Measurements from ENCODE around the gene PLPP7. TPM values are rescaled to one million over a fixed set of nuclear protein-coding genes. Genes with fewer than 3 reads are reported as not detected.
"Not testable (repeated sequence)": the region's sequence is repeated elsewhere in the genome, so short reads cannot be mapped to it uniquely, and the experiment has no call there.

PLPP7 gene
- under 1 TPM; 0.42 to 0.65 TPM for total RNA-seq

DNA sequence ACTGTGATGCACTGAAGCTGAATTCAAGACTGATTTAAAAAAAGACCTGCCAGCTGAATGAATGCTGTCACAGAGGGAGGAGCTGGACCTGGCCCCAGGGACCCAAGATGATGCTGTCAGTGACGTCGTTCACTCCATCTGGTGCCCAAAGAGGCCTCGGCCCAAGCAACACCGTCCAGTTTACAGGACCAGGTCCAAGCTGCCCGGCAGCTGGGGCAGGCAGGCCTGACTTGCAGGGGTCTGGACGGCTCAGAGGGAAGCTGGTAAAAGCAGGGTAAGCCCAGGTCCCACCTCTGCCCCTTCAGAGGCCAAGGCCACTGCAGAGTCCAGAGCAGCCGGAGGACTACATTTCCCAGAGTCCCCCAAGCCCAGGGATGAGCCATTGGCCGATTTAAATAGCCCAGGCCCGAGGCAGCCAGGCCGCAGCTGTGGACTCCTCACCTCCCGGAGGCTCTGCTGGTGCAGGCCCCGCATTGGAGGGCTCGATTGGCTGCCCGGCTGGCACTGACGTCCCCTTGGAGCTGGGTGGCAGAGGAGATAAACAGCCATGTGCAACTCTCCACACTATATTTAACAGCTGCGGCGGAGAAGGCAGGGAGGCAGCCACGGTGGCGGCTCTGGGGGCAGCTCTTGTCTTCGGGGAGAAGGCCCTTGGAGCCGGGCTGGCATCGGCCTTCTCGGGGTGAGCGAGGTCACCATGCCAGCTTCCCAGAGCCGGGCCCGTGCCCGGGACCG, at the start of gene PLPP7:
Gene PLPP7 (plus strand): TSS at position 423 of the 735 bp plus-strand sequence. CDS start 275 bp downstream, at position 698.
- Mint-ChIP-seq H3K4me3 (no peak within 1 kb of the TSS), H3K36me3 (no peaks in the 10 kb centered on the region), H3K27me3 (peaks cover 3% of the 10 kb centered on the region), H3K27ac (no peak within 1 kb of the TSS), H3K9me3 (no peaks in the 10 kb centered on the region), H3K4me1 (peaks cover 2% of the 10 kb centered on the region)
- ATAC-seq (ENCODE audit: low read depth) (peak; percentile 27), DNase-seq (no peak)
- POLR2A ChIA-PET, result interaction anchor here (0.6 to 1.8 kb wide), 3 partner anchors 11 to 580 kb away, joined by 3 to 6 read pairs (median 4); no protein-coding TSS in a partner anchor

DNA sequence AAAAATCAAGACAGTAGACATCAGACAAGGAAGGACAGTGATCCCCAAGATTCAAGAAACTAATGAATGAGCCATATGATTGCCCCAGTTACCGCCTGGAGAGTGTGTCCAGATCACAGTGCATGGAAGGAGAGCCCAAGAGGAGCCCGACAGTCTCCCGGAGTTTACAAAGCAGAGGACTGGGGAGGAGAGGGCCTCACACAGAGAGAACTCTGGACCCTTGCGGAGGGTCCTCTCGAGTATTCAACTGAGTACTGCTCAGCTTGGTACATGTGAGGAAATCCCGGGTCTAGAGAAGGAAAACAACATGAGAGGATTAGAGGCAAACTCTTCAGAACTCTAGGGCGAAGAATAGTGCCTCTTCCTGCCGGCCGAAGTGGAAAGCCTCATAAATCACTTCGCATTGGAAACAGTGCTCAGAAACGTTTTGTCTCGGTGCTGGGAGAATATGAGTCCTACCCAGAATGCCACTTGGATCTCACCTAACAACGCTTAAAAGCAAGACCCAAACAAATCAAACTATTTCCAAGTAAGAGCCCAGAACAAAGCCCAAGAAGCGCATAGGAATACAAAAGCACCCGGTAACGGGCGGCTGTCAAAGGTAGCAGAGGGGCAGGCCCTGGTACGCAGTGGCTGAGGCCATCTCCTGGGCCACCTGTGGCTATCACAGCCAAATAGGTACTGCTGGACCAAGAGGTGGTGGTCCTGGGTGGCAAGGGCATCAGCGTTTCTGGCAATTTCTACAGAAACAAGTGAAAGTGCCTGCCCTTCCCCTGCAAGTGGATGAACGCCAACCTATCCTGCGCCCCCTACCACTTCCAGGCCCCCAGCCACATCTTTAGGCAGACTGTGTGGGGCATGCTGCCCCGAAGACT, 49.2 kb upstream of the PLPP7 start:
- ATAC-seq (ENCODE audit: low read depth), result no peak
- Mint-ChIP-seq H3K27me3 (no peaks in the 10 kb centered on the region), H3K36me3 (peaks cover 8% of the 10 kb centered on the region), H3K4me1 (peaks cover 33% of the 10 kb centered on the region), H3K27ac (no peak overlapping the region), H3K4me3 (no peak overlapping the region), H3K9me3 (peaks cover 5% of the 10 kb centered on the region)
- POLR2A ChIA-PET, result interaction anchor here (4.5 to 6.1 kb wide), 3 partner anchors 11 to 31 kb away, joined by 62 to 110 read pairs (median 79); partner anchors contain the start of gene FAM78A
- DNase-seq, result no peak

DNA sequence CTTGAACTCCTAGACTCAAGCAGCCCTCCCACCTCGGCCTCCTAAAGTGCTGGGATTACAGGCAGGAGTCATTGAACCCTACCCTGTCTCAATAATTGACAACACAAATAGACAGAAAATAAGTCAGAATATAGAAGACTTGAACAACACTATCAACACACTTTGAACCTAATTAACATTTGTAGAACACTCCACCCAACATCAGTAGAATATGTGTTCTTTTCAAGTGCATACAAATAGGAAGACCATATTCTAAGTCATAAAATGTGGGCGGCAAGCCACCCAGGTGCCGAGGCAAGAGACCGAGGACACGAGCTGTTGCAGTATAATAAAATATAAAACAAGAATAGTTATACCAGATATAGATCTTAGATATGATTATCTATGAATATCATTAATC, 45.2 kb upstream of the PLPP7 start:
- H3K27me3 Mint-ChIP-seq; H3K9me3 Mint-ChIP-seq; DNase-seq; POLR2A ChIA-PET; H3K4me3 Mint-ChIP-seq; ATAC-seq (ENCODE audit: low read depth); H3K27ac Mint-ChIP-seq: not testable (repeated sequence)
- peaks cover 11% of the 10 kb centered on the region for H3K36me3 Mint-ChIP-seq
- peaks cover 10% of the 10 kb centered on the region for H3K4me1 Mint-ChIP-seq

DNA sequence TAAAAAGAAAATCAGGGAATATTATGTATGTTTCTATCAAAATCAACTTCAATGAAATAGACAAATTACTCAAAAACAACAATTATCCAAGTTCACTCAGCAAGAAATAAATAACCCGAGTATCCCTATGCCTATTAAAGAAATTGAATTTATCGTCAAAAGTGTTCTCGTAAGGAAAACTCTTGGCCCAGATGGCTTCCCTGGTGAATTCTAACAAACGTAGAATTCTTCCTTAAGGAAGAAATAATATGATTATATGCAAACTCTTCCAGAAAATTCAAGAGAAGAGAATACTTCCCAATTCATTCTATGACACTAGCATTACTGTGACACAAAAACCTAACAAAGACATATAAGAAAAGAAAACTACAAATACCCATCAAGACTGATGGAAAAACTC, 42.9 kb upstream of the PLPP7 start:
- no peak overlapping the region for H3K4me3 Mint-ChIP-seq
- H3K27ac Mint-ChIP-seq, result no peak overlapping the region
- peaks cover 11% of the 10 kb centered on the region for H3K36me3 Mint-ChIP-seq
- POLR2A ChIA-PET, result interaction anchor here (0.6 to 1.6 kb wide), 2 partner anchors 10 to 61 kb away, joined by 5 to 6 read pairs; no protein-coding TSS in a partner anchor
- H3K4me1 Mint-ChIP-seq, result peaks cover 6% of the 10 kb centered on the region
- DNase-seq (no peak), ATAC-seq (ENCODE audit: low read depth) (no peak)
- H3K9me3 Mint-ChIP-seq, result peaks cover 5% of the 10 kb centered on the region
- H3K27me3 Mint-ChIP-seq, result peaks cover 2% of the 10 kb centered on the region

- Mint-ChIP-seq H3K36me3 (peaks cover 3% of the 10 kb centered on the region), H3K4me3 (peak overlapping the region; percentile 88), H3K27me3 (no peaks in the 10 kb centered on the region), H3K27ac (peak overlapping the region; percentile 99), H3K4me1 (peaks cover 32% of the 10 kb centered on the region), H3K9me3 (no peaks in the 10 kb centered on the region)
- ATAC-seq (ENCODE audit: low read depth) (no peak), DNase-seq (no peak)
- POLR2A ChIA-PET, result interaction anchor here (0.8 to 14.6 kb wide), 11 partner anchors 9 to 249 kb away, joined by 3 to 594 read pairs (median 5); partner anchors contain the start of genes FAM78A and PLPP7
Measured at GRCh38 chr9:131252120-131252519, 37.4 kb upstream of the PLPP7 start.

DNA sequence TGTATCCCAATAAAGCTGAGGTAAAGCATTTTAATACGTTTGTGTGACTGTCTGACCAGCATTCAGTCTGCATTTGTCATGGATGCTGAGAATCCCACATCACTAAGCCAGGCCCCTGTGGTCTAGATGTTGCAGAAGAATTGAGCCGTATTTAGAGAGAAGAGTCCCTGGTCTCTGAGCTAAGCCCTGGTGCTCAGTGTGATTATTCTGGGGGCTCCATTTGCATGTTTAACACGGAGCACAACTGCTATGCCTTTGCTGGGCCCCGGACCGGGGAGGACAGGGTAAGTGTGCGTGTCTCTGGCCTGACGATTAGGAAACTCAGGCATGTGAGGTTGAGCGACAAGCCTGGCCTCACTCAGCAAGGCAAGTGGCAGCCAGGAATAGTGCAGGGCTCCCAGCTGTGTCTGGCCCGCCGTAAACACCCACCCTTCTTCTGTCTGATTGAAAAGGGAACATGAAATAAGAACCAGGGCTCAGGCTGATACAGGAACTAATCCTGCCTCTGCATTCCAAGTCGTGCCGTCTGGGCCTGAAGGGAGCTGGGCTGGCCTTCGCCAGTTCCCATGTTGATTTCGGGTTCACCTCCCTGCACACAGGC, 35.5 kb upstream of the PLPP7 start:
- H3K9me3 Mint-ChIP-seq, result no peaks in the 10 kb centered on the region
- peak overlapping the region; percentile 16 for H3K4me3 Mint-ChIP-seq
- peaks cover 7% of the 10 kb centered on the region for H3K36me3 Mint-ChIP-seq
- POLR2A ChIA-PET, result interaction anchor here (0.9 to 14.6 kb wide), 4 partner anchors 8 to 24 kb away, joined by 4 to 594 read pairs (median 46); partner anchors contain the start of gene FAM78A
- no peak for ATAC-seq (ENCODE audit: low read depth)
- H3K27me3 Mint-ChIP-seq, result no peaks in the 10 kb centered on the region
- H3K4me1 Mint-ChIP-seq, result peaks cover 47% of the 10 kb centered on the region
- H3K27ac Mint-ChIP-seq, result peak overlapping the region; percentile 99
- DNase-seq, result no peak

DNA sequence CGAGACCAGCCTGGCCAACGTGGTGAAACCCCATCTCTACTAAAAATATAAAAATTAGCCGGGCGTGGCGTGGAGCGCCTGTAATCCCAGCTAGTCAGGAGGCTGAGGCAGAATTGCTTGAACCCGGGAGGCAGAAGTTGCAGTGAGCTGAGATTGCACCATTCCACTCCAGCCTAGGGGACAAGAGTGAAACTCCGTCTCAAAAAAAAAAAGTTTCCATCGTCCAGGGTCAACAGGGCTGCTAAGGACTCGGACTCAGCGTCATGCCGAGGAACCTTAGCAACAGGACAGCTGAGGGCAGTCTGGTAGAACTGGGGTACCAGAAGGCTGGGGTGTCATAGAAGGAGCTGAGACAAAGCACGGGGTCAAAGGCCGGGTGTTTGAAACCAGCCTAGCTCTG, 34.9 kb upstream of the PLPP7 start:
- peaks cover 47% of the 10 kb centered on the region for H3K4me1 Mint-ChIP-seq
- DNase-seq (no peak), ATAC-seq (ENCODE audit: low read depth) (no peak)
- POLR2A ChIA-PET, result interaction anchor here (1.9 to 14.6 kb wide), 3 partner anchors 15 to 144 kb away, joined by 6 to 594 read pairs (median 79); partner anchors contain the start of gene FAM78A
- H3K4me3 Mint-ChIP-seq, result peak overlapping the region; percentile 47
- peaks cover 7% of the 10 kb centered on the region for H3K36me3 Mint-ChIP-seq
- no peaks in the 10 kb centered on the region for H3K27me3 Mint-ChIP-seq
- H3K9me3 Mint-ChIP-seq, result no peaks in the 10 kb centered on the region
- H3K27ac Mint-ChIP-seq, result peak overlapping the region; percentile 99

DNA sequence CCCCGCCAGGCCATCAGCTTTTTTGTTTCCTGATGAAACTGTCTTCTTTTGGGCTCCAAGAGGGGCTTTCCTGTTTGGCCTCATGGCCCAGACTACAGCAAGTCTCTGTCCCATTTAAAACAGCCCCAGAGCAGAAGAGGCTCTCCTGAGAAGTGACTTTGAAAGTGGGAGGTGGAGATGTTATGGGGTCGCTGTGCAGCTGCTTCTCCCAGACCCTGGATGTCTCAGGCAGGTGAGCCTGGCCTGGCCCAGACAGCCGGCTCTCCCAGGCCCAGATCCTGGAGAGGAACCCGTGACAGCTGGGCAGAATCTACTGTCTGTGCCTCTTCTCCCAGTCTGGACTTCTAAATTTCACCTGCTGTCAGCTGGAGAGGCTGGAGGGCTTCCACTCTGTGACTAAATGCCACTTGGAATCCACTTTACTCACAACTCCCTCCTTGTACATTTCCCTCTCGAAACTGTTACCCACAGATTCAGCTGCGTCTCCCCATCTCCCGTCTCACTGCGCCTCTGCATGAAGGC, 33.8 kb upstream of the PLPP7 start:
- H3K27me3 Mint-ChIP-seq, result no peaks in the 10 kb centered on the region
- no peaks in the 10 kb centered on the region for H3K9me3 Mint-ChIP-seq
- H3K4me1 Mint-ChIP-seq, result peaks cover 47% of the 10 kb centered on the region
- POLR2A ChIA-PET, result interaction anchor here (0.6 to 14.6 kb wide), 15 partner anchors 9 to 530 kb away, joined by 3 to 594 read pairs (median 6); partner anchors contain the start of genes FAM78A and NUP214
- H3K36me3 Mint-ChIP-seq, result peaks cover 13% of the 10 kb centered on the region
- DNase-seq (no peak), ATAC-seq (ENCODE audit: low read depth) (no peak)
- peak overlapping the region; percentile 84 for H3K4me3 Mint-ChIP-seq
- H3K27ac Mint-ChIP-seq, result peak overlapping the region; percentile 99

DNA sequence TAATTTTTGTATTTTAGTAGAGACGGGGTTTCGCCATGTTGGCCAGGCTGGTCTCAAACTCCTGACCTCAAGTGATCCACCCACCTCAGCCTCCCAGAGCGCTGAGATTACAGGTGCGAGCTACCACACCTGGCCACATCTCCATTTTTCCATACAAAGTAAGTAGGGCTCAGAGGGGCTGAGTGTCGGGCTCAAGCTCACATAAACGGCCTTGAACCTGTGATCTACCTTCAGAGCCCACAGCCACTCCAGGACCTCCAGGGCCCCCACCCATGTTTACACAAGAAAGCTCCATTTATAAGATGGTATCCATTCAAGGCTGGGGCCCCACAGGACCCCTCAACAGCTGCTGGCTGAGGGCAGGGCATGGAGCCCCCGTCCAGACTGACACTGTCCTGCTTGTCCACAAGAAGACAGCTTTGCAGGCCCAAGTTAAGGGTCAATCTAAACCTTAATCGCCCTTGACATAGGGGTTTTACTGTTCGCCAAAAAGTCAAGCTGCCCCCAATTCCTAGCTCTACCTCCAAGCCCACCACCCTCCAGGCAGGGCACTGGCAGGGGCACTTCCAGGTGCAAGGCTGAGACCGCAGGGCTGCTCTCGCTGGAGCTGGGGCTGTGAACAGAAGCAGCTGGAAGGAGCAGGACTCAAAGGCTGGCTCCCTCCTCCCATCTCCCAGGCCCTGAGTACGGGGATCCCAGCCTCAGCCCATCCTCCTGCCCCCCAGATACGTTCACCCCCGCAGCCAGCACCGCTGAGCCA, 32.1 kb upstream of the PLPP7 start:
- Mint-ChIP-seq H3K4me1 (peaks cover 49% of the 10 kb centered on the region), H3K9me3 (no peaks in the 10 kb centered on the region), H3K36me3 (peaks cover 20% of the 10 kb centered on the region), H3K27ac (peak overlapping the region; percentile 99), H3K27me3 (no peaks in the 10 kb centered on the region), H3K4me3 (peak overlapping the region; percentile 56)
- POLR2A ChIA-PET, result interaction anchor here (0.5 to 14.6 kb wide), 9 partner anchors 13 to 1802 kb away, joined by 3 to 594 read pairs (median 8); partner anchors contain the start of genes FAM78A and NUP214
- ATAC-seq (ENCODE audit: low read depth), result no peak
- no peak for DNase-seq

- H3K27ac Mint-ChIP-seq, result peak overlapping the region; percentile 99
- peak overlapping the region; percentile 56 for H3K4me3 Mint-ChIP-seq
- POLR2A ChIA-PET, result interaction anchor here (3.1 to 14.6 kb wide), 3 partner anchors 12 to 20 kb away, joined by 43 to 594 read pairs (median 79); partner anchors contain the start of gene FAM78A
- DNase-seq (no peak), ATAC-seq (ENCODE audit: low read depth) (no peak)
- H3K4me1 Mint-ChIP-seq, result peaks cover 50% of the 10 kb centered on the region
- peaks cover 28% of the 10 kb centered on the region for H3K36me3 Mint-ChIP-seq
- no peaks in the 10 kb centered on the region for H3K9me3 Mint-ChIP-seq
- no peaks in the 10 kb centered on the region for H3K27me3 Mint-ChIP-seq
Measured at GRCh38 chr9:131258186-131258585, 31.3 kb upstream of the PLPP7 start.

DNA sequence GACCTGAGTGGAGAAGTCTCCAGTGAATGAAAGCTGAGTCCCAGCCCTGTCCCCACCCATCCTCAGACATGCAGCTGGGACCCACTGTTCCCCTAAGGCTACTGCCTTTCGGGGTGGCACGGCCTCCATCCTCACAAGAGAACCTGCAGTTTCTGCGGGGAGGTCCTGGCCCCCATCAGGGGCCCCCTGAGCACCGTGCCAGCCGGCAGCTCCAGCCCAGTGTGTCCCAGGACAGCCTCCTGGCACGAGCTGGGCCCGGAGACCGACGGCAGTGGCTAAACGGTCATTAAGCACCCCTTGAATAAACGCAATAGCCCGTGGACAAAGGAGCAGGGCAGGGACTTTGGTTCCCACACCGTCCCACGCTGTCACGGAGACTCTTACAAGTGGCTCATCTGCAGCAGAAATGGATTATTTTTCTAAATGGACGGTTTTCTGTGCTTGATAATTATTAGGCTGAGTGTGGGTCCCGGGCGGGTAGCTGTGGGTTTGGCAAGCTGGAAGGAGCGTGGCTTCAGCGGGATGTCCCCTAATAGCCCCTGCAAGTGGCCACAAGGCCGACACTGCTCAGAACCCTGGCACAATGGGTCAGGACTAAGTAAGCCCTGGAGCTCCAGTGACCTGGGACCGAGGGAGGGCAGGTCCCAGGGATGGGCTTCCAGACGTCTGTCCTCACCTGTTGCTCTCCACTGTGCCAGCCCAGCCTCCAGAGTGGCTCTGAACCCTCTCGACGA, 30.7 kb upstream of the PLPP7 start:
- DNase-seq (no peak), ATAC-seq (ENCODE audit: low read depth) (no peak)
- Mint-ChIP-seq H3K4me1 (peaks cover 47% of the 10 kb centered on the region), H3K4me3 (no peak overlapping the region), H3K27me3 (no peaks in the 10 kb centered on the region), H3K36me3 (peaks cover 31% of the 10 kb centered on the region), H3K27ac (peak overlapping the region; percentile 99), H3K9me3 (no peaks in the 10 kb centered on the region)
- POLR2A ChIA-PET, result interaction anchor here (14.6 kb wide), 1 partner anchor 11 kb away, joined by 594 read pairs; the partner anchor contains the start of gene FAM78A
